ENCODE measurements around the gene ALS2. TPM values are rescaled to one million over a fixed set of nuclear protein-coding genes. Genes with fewer than 3 reads are reported as not detected.

ALS2 gene
- total RNA-seq, 1 experiment from 2014 or later: 38.3 TPM

- no peak for TF ChIP-seq CTCF (IDR thresholded peaks at IDR 0.05; ENCODE audit: insufficient read depth in 1 of 2, low read depth in 1 of 2, low read length in 1 of 2, severe bottlenecking in 1 of 2, unreplicated experiment in 1 of 2)
- no peaks in the 10 kb centered on the region for H3K9me3 ChIP-seq
- DNase-seq: no peak
- Mint-ChIP-seq H3K36me3 (ENCODE audit: insufficient read depth, unreplicated experiment) (peaks cover 12% of the 10 kb centered on the region), H3K4me1 (ENCODE audit: low read depth, unreplicated experiment) (peaks cover 19% of the 10 kb centered on the region), H3K4me3 (ENCODE audit: unreplicated experiment) (no peak overlapping the region), H3K27me3 (ENCODE audit: insufficient read depth, unreplicated experiment) (no peaks in the 10 kb centered on the region), H3K27ac (ENCODE audit: unreplicated experiment) (no peak overlapping the region), H3K9me3 (ENCODE audit: unreplicated experiment) (no peaks in the 10 kb centered on the region)
- no peak overlapping the region for H3K4me3 ChIP-seq (ENCODE audit: low read depth, low read length)
- intact Hi-C loops (cut with micrococcal nuclease; ENCODE audit: unreplicated experiment): no loop called here
- POLR2A ChIA-PET: interaction anchor here (0.7 kb wide), 1 partner anchor 12 kb away, joined by 3 read pairs; no protein-coding TSS in a partner anchor
- no peaks in the 10 kb centered on the region for H3K27me3 ChIP-seq (replicated peaks; ENCODE audit: control insufficient read depth, insufficient read depth, low read length)
- no peaks in the 10 kb centered on the region for H3K36me3 ChIP-seq (ENCODE audit: control insufficient read depth, insufficient read depth, low read length)
- BruUV-seq (replicated peaks): no TSS peak
- CTCF ChIA-PET: no interaction called here
- H3K4me1 ChIP-seq: peaks cover 29% of the 10 kb centered on the region
Observed at GRCh38 chr2:201777043-201777442, 3.7 kb downstream of the ALS2 start.

- DNase-seq: no peak
- Histone ChIP-seq H3K9me3 (no peaks in the 10 kb centered on the region), H3K36me3 (ENCODE audit: control insufficient read depth, insufficient read depth, low read length) (no peaks in the 10 kb centered on the region), H3K4me1 (peaks cover 29% of the 10 kb centered on the region), H3K27me3 (replicated peaks; ENCODE audit: control insufficient read depth, insufficient read depth, low read length) (no peaks in the 10 kb centered on the region), H3K4me3 (ENCODE audit: low read depth, low read length) (no peak overlapping the region)
- H3K4me3 Mint-ChIP-seq (ENCODE audit: unreplicated experiment): no peak overlapping the region
- POLR2A ChIA-PET: no interaction called here
- peaks cover 19% of the 10 kb centered on the region for H3K4me1 Mint-ChIP-seq (ENCODE audit: low read depth, unreplicated experiment)
- intact Hi-C loops (cut with micrococcal nuclease; ENCODE audit: unreplicated experiment): no loop called here
- peaks cover 9% of the 10 kb centered on the region for H3K36me3 Mint-ChIP-seq (ENCODE audit: insufficient read depth, unreplicated experiment)
- CTCF ChIA-PET: no interaction called here
- TF ChIP-seq CTCF (IDR thresholded peaks at IDR 0.05; ENCODE audit: insufficient read depth in 1 of 2, low read depth in 1 of 2, low read length in 1 of 2, severe bottlenecking in 1 of 2, unreplicated experiment in 1 of 2): no peak
- no peaks in the 10 kb centered on the region for H3K27me3 Mint-ChIP-seq (ENCODE audit: insufficient read depth, unreplicated experiment)
- no peaks in the 10 kb centered on the region for H3K9me3 Mint-ChIP-seq (ENCODE audit: unreplicated experiment)
- BruUV-seq (replicated peaks): no TSS peak
- H3K27ac Mint-ChIP-seq (ENCODE audit: unreplicated experiment): no peak overlapping the region
Observed at GRCh38 chr2:201775326-201775725, 5.4 kb downstream of the ALS2 start.

- ChIA-PET CTCF (no interaction called here), POLR2A (no interaction called here)
- Mint-ChIP-seq H3K36me3 (ENCODE audit: insufficient read depth, unreplicated experiment) (peaks cover 13% of the 10 kb centered on the region), H3K4me1 (ENCODE audit: low read depth, unreplicated experiment) (peaks cover 19% of the 10 kb centered on the region), H3K9me3 (ENCODE audit: unreplicated experiment) (no peaks in the 10 kb centered on the region), H3K27me3 (ENCODE audit: insufficient read depth, unreplicated experiment) (no peaks in the 10 kb centered on the region), H3K4me3 (ENCODE audit: unreplicated experiment) (no peak overlapping the region), H3K27ac (ENCODE audit: unreplicated experiment) (no peak overlapping the region)
- intact Hi-C loops (cut with micrococcal nuclease; ENCODE audit: unreplicated experiment): no loop called here
- peaks cover 29% of the 10 kb centered on the region for H3K4me1 ChIP-seq
- DNase-seq: no peak
- BruUV-seq (replicated peaks): no TSS peak
- TF ChIP-seq CTCF (IDR thresholded peaks at IDR 0.05; ENCODE audit: insufficient read depth in 1 of 2, low read depth in 1 of 2, low read length in 1 of 2, severe bottlenecking in 1 of 2, unreplicated experiment in 1 of 2): no peak
- no peaks in the 10 kb centered on the region for H3K36me3 ChIP-seq (ENCODE audit: control insufficient read depth, insufficient read depth, low read length)
- H3K4me3 ChIP-seq (ENCODE audit: low read depth, low read length): no peak overlapping the region
- H3K27me3 ChIP-seq (replicated peaks; ENCODE audit: control insufficient read depth, insufficient read depth, low read length): no peaks in the 10 kb centered on the region
- H3K9me3 ChIP-seq: no peaks in the 10 kb centered on the region
Observed at GRCh38 chr2:201774546-201774945, 6.2 kb downstream of the ALS2 start.
